Stromal cell of bone marrow (primary cell): ENCODE measurements around the gene ROR2.
"Not testable (repeated sequence)": the region's sequence is repeated elsewhere in the genome, so short reads cannot be mapped to it uniquely, and the experiment has no call there.

Source experiments
- DNase-seq: peaks from one replicate; pipeline ENCODE4 v3.0.0-alpha.2; 2012; ENCODE audit warnings: low read depth

Gene ROR2

DNA sequence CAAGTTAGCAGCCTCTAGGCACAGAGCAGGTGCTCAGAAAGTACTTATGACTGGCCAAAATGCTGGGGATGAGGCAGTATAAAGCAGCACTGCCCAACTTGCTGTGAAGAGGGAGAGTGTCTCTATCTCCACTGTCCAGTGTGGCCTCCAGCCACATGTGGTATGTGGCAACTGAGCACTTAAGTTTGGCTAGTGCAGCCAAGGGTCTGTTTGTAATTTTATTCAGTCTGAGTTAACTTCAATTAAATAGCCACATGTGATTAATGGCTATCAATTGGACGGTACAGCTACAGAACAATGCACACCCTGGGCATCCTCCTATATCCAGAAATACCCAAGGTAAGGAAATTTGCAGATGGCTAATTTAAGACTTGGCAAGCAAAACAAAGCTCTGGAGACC lies 26.9 kb downstream of the ROR2 start:
- no peak for DNase-seq

DNA sequence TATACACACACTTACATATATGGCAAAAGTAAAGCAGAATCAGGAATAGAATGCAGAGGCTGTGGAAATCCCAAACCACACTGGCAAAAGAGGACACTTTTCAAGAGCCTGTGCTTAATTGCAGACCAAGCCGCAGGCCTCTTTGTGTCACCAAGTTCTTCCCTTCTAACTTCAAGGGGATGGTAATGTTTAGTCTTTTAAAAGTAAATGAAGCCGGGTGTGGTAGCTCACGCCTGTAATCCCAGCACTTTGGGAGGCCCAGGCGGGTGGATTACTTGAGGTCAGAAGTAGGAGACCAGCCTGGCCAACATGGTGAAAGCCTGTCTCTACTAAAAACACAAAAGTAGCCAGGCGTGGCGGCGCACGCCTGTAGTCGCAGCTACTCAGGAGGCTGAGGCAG lies 28.7 kb downstream of the ROR2 start:
- DNase-seq: no peak

DNA sequence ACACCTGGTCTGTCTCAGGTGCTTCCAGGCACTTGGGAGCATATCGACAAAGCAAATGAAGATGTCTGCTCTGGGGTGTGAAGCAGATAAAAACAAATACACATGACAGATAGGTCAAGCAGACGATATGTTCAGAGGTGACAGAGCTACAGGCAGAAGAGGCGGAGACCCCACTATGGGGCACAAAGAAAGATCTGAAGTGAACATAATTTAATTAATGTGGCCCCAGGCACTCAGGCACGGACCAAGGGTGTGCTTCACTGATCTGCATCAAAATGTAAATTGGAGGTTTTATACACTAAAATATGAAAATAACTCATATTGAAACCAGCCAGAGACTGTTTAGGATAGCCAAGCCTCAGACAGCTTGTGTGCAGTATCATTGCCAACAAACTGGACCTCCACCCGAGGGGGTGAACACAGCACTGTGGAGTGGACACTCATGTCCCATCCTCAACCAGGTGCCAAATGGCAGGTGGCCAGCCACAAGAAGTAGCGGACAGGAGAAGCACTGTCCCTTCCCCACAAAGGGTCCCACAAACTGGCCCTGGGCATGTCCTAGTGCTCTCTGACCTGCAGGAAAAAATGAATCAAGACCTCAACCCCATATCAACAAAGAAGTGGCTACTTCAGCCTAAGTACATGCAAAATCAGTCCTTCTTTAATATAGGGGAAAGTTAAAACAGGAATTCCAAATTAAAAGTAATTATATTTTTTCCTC lies 29.2 kb downstream of the ROR2 start:
- no peak for DNase-seq

DNA sequence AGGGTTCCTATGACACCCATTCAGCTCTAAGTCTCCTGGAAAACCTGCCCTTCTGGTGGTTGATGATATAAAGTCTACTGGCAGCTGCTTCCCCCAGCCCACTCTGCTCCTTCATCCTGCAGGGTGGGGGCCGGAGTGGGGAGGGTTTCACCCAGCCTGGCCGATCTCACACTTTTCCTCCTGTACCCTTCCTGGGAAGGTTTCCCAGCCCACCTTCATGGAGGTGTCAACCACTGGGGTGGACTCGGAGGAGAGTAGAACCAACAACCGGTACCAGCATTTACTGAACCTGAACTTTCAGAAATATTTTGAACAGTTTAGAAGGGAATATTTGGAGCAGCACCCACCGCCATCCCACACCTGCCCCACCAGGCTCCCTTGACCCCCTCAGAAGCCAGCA lies 30.4 kb downstream of the ROR2 start:
- DNase-seq: no peak

DNA sequence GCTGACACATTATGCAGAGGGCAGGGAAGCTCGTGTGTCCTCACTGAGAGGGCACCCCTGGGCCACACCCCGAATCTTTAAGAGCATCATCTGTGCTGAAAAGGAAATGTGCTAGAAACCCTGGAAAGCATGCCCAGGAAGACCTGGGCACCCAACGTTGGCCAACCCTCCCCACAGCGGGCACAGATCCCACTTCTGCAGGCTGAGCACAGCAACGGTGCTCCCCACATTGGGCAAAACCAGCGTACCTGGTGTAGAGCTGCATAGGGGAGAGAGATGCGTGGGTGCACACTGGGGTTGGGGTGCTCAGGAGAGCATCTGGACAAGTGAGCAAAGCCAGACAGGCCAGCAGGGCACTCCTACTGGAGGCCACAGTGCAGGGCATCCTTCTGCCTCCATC lies 32.6 kb downstream of the ROR2 start:
- DNase-seq: no peak

DNA sequence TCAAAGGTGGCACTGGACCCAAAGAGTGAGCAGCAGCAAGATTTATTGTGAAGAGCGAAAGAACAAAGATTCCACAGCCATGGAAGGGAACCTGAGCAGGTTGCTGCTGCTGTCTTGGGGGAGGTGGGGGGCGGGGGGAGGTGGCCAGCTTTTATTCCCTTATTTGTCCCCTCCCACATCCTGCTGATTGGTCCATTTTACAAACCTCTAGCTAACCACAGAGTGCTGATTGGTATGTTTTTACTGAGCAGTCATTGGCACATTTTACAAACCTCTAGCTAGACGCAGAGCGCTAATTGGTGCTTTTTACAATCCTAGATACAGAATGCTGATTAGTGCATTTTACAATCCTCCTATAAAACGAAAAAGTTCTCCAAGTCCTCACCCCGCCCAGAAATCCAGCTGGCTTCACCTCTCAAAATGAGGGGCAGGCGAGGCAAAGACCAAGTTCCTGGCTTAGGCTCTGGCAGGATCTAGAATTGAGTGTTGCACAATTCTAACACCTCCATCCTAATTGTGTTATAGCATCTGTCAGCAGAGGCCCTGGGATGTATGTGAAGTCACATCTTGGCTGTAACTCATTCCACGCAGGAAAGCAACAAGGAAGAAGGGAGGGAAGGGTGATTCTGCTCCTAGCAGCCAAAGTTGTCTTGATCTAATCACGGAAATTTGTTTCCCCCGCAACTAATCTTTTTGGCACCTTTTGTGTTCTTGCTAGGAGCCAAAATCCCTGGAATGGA lies 34.3 kb downstream of the ROR2 start:
- DNase-seq: no peak

DNA sequence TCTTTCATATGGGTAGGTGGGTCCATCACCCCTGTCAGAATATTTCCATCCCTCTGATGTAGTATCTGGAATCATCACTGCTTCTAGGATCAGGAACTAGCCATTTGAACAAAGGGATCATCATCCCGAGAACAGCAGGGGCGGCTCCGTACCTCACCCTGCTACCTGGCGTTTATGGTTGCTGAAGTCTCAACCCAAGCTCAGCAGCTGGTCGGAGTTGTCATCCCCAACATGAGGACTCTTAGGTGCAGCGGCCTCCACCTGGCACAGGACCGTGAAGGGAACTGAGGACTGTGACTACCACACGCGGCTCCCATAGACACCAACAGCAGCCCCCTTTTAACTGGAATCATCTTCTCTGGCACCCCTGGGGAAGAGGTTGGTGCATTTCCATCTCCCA lies 35.1 kb downstream of the ROR2 start:
- DNase-seq: no peak

DNA sequence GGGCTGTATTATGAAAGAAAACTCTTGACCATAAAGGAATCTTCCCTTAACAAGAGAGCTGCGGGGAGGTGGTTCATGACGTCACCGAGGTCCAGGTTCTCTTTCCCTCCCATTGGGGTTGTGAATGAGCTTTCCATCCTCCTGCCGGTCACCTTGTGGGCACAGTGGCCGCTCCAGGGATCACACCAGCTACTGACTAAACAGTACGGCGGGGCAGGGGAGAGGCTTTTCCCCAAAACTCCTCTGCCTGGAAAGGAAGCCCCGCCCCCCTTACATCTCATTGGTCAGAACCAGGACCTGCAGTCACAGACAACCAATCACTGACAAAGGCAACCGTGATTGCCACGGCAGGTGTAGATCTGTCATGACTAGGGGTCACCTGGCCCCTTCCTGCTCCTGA lies 35.6 kb downstream of the ROR2 start:
- no peak for DNase-seq

DNA sequence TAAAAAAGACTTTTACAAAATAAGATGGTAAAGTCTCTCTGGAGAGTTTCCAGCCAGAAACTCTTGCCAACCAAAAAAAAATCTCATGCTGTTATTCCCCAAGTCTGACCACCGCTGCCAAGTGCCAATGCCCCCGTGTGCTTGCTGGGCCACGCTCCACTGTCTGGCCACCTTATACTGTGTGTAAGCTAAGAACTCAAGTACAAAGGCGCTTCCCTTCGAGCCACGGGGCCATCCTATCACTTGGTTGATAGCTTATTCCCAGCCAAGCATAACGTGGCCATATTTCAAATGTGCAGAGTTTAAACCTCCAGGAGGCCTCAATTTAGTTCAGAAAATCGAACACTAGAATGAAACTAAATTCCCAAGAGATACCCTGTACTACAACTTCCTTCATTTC lies 36.0 kb downstream of the ROR2 start:
- DNase-seq: no peak

DNA sequence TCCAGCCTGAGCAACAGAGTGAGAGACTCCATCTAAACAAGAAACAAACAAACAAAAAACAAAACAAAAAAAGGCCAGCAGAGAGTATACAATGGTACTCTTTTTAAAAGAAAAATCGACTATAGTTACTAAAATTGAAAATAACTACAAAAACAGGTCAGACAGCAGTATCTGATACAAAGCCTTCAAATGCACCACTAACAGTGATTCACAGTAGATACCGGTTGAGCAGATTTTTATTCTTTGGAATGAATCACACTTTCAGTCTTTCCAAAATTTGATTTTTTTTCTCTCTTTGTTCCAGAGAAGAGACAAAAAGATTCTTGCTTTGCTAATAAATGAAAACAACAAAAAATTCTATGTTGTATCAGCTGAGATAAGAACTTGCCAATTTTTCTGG lies 36.9 kb downstream of the ROR2 start:
- no peak for DNase-seq

DNA sequence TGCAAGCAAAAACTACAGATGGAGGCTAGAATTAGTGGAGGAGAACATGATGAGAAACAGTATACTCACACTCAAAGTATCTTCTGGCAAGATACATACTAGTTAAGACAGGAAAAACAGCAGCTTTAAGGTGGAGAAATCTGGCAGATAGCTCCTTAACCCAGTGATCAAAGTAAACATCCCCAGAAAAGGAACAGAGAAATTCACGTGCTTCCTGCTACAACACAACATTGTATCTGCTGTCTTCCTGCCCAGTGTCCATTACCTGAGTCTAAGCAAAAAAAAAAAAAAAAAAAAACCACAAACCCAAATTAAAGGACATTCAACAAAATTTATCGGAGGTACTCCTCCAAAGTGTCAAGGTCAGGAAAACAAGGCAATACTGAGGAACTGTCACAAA lies 38.4 kb downstream of the ROR2 start:
- no peak for DNase-seq

DNA sequence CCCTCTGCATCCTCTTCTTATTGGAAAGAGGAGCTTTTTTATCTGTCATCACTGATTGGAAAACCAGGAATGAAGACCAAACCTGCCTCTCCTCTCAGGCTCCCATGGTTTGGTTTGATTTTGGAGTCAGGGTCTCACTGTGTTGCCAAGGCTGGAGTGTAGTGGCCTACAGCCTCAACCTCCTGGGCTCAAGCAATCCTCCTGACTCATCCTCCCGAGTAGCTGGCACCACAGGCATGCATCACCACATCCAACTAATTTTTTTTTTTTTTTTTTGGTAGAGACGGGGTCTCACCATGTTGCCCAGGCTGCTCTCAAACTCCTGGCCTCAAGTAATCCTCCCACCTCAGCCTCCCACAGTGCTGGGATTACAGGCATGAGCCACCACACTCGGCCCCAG lies 40.8 kb downstream of the ROR2 start:
- not testable (repeated sequence) for DNase-seq

DNA sequence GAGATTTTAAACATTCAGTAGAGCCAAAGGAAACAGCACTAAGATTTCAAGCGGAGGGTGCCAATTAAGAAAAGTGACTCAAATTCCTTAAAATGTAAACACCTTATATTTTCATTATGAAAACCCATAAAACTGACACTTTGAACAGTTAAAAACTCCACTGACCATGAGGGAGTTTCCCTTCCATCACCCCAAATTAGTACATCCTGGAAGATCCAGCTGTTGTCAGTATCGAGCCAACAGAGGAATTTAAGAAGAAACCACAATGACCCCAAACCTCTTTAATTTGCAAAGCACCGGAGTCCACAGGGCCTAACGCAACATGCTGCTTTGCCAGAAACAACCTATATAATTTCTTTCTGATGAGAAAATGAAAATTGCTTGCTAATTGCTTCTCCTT lies 41.3 kb downstream of the ROR2 start:
- no peak for DNase-seq

DNA sequence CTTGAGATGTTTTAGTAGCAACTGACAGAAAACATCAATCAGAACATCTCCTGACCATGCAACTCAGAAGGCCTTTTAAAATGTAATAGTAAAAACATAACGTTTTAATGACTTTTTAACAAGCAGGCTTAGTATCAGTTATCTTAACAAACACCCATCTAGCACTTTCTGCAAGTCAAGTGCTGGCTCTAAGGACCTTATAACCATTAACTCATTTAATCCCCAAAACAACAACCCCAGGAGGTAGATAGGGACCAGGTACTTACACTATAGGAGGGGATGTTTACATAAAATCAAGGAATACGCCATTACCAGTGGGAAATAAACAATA lies 41.8 kb downstream of the ROR2 start:
- no peak for DNase-seq

DNA sequence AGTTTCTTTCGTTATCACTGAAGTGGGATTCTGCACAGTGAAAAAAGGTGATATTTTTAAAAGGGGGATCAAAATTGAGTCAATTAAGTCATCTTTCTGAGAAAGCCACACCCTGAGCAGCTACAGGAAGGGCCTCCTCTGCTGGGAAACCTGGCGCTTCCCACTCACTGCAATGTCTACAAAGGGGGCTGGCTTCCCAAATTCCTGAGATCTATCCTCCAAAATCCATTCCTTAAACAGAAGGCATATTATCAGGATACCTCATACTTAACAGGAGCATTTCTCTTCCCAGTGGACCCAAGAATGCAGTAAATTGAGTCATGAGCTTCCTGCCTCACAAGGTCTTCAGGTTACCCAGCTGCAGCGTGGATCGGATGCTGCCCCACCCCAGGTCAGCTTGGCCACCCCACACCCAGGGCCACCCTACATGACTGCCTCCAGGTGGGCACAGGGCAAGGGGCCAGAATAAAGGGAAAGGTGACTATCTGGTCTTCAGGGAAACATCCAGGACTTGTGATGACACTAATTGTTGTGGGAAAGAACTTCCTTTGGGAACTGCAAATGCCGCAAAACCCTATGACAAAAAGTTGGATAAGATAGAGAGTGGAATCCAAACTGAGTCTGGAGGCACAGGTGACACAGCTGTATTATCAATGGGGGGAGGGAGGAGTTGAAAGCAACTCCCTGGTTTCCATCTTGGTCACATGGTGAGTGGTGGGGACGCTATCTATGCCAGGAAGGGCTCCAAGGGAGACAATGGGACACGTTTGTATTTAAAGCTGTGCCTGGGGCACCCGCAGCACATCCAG lies 42.3 kb downstream of the ROR2 start:
- no peak for DNase-seq

DNA sequence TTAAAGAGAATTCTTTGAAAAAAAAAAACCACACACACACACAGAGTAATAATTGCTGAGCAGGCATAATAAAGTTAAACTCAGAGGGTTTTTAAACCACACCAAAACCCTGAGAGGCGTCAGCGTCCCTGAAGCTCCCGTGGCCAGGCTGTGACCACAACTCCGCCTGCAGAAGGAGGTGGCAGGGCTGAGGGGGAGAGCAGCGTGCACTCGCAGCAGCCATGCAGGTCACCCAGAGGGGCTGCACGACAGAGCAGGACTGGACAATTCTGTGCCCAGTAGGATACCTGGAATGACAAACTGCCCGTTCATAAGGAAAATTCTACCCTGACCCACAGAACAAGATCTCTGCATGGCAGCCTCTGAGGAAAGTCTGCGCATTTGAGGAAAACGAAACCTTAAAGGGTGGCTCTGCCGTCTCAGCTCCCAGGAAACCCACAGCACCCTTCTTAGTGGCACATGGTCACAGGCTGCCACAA lies 44.0 kb downstream of the ROR2 start:
- no peak for DNase-seq

DNA sequence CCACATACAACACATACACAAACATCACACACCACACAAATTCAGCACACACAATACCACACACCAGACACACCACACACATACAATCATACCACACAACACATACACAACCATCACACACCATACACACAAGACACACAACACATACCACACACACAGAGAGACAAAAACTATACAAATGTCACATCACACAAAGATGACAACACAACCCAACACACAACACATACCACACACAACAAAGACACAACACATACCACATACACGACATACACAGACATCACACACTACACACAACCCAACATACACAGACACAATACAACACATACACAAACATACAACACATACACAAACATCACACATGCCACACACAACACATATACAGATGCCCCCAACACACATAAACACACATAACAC lies 44.8 kb downstream of the ROR2 start:
- DNase-seq: no peak

DNA sequence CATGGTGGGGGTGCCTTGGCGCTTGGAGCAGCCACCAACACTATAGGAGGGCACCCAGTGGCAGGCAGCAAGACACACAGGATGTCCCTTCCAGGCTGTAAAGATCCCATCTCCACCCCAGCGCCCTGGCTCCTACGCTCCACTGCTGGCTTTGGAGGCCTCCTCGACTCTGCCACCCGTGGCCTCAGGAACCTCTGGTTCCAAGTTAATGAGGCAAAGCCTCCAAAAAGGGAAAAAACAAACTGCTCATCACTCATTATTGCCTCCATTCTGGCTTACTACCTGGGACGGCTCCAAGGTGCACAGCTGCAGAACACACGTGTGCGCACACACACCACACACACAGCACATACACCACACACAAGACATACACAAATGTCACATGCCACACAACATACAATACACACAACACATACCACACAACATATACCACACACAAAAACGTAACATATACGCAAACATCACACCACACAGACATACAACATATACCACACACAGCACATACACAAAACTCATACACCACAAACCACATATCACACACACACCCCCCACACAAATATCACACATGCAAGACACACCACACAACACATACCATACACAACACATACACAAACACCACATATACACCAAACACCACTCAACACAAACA lies 45.3 kb downstream of the ROR2 start:
- DNase-seq: no peak

DNA sequence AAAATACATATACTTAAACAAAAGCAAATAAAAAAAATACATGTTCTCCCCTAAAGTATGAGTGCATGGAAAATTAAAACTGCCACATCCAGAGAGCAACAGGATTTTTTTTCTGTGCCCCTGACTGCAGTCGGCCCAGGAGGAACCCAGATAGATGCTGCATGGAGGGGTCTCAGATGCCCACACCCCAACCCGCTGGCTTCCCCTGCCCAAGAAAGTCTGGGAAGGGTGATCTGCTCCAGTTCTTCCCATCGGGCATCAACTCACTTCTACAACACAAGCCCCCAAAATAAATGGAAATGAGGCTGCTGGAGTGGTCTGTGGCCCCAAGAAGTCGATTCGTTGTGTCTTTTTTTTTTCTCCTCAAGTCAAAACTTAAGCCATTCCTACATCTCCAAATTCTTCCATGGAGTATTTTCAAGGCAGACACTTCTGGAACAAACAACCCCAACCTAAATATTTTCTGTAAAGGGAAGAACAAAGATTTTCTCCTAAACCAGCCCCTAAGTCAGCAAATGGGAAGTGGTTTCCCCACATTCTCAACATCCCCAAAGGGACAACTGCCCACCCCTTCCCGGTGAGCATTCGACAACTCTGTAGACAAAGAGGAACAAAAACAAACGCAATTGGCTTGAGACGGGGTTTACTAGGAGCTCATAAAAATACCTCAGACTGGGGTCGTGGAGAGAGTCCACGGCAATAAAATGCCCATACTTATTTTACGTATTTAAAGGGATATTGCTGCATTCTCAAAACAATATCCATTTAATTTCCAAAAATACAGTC lies 46.7 kb downstream of the ROR2 start:
- DNase-seq: no peak

DNA sequence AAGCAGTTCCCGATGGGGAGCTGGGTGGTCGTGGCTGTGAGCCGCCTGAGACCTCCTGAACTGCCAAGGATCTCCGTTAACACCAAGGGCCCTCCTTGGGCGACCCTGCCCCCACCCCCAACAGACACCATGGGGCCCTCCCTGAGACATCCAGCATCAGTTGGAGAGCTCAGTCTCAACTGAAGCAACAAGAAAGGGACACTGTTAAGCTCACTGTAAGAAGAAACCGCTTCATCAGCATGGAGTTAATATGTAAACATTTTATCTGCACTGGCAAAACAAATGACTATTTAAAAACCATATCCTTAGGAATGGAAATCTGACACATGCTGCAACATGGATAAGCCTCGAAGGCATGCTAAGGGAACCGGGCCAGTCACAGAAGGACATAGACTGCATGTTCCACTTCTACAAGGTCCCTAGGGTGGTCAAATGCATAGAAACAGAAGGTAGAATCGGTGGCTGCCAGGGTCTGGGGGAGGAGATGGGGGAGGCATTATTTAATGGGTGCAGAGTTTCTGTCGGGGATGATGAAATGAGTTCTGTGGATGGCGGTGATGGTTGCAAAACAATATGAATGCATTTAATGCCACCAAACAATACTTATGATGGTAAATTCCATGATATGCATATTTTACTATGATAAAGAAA lies 47.4 kb downstream of the ROR2 start:
- no peak for DNase-seq

DNA sequence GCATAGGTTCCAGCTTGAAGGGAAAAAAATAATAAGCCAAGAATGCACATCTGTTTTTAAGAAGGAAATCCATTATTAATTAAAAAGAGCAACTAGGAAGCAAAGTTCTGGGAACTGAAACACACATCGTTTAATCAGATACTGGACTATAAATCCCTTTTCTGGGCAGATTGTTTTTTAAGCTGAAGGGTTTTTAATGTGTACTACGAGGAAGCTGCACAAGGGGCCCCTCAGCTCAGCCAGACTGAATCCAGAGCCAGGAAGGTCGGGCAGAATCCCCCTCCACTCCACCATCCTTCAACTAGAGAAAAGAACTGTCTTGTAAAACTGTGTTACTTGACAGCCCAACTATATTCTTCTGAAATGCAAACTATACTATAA lies 49.2 kb downstream of the ROR2 start:
- no peak for DNase-seq
